ENCODE results near the gene SSTR3.

GRCh38 chr22:37258753-37259401 lies 46.6 kb upstream of the SSTR3 start:
- TF ChIP-seq, protein P1, sequence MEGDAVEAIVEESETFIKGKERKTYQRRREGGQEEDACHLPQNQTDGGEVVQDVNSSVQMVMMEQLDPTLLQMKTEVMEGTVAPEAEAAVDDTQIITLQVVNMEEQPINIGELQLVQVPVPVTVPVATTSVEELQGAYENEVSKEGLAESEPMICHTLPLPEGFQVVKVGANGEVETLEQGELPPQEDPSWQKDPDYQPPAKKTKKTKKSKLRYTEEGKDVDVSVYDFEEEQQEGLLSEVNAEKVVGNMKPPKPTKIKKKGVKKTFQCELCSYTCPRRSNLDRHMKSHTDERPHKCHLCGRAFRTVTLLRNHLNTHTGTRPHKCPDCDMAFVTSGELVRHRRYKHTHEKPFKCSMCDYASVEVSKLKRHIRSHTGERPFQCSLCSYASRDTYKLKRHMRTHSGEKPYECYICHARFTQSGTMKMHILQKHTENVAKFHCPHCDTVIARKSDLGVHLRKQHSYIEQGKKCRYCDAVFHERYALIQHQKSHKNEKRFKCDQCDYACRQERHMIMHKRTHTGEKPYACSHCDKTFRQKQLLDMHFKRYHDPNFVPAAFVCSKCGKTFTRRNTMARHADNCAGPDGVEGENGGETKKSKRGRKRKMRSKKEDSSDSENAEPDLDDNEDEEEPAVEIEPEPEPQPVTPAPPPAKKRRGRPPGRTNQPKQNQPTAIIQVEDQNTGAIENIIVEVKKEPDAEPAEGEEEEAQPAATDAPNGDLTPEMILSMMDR (IDR thresholded peaks at IDR 0.05): no peak
- TF ChIP-seq POLR2AphosphoS5 (IDR thresholded peaks at IDR 0.05; ENCODE audit: low read depth, low read length): no peak
- no peak for TF ChIP-seq TCF7L2 (IDR thresholded peaks at IDR 0.05; ENCODE audit: low read depth, low read length)
- no peak for TF ChIP-seq SIN3A (IDR thresholded peaks at IDR 0.05; ENCODE audit: borderline replicate concordance, insufficient read depth, low read depth, low read length)

Data from Panc1 (cell line).